HepG2 (cell line): Measurements from ENCODE around the gene DCLK1.

Experiments
- CREB1 ChIP-seq, 2 experiments: fragments of 450-650 bp in 1 of 2; IDR thresholded peaks; 2 replicates each; pipeline ENCODE4 v1.6.1; 2016 to 2017; ENCODE audit warnings: control low read depth in 1 of 2, mild to moderate bottlenecking in 1 of 2, missing compliant biosample characterization in 1 of 2, missing genetic modification characterization in 1 of 2
- IKZF1 ChIP-seq: fragments of 450-650 bp; IDR thresholded peaks from 2 replicates; pipeline ENCODE4 v1.7.1; 2016
- MXI1 ChIP-seq: IDR thresholded peaks from 3 replicates; pipeline ENCODE4 v1.6.1; 2012; ENCODE audit warnings: low read depth, low read length, inconsistent platforms, borderline replicate concordance
- PITX1 ChIP-seq: sonication (generic); formaldehyde crosslinking; IDR thresholded peaks from 2 replicates; pipeline ENCODE4 v1.5.1; 2020; ENCODE audit warnings: mild to moderate bottlenecking, missing genetic modification reagents
- POLR2G ChIP-seq: fragments of 200-400 bp; formaldehyde crosslinking; IDR thresholded peaks from 2 replicates; pipeline ENCODE4 v1.6.1; 2018; ENCODE audit warnings: mild to moderate bottlenecking, low read depth, low read length, moderate library complexity
- SP1 ChIP-seq, 2 experiments: fragments of 450-650 bp in 1 of 2; sonication (generic) in 1 of 2; formaldehyde crosslinking in 1 of 2; IDR thresholded peaks; 2 replicates each; pipeline versions ENCODE4 v1.4.0 to v1.6.1; 2016 to 2020; ENCODE audit warnings: missing genetic modification reagents in 1 of 2
- TAF1 ChIP-seq: sonication (generic); formaldehyde crosslinking; IDR thresholded peaks from 2 replicates; pipeline ENCODE4 v1.4.0; 2020; ENCODE audit warnings: missing genetic modification reagents
- XRCC5 ChIP-seq: fragments of 200-400 bp; formaldehyde crosslinking; optimal IDR thresholded peaks from 2 replicates; pipeline ENCODE3; 2017; ENCODE audit warnings: mild to moderate bottlenecking, low read length
- ZNF282 ChIP-seq: fragments of 450-650 bp; IDR thresholded peaks from 2 replicates; pipeline ENCODE4 v1.6.1; 2018; ENCODE audit not compliant: partially characterized antibody
- ZNF792 ChIP-seq: IDR thresholded peaks from 2 replicates; pipeline ENCODE4 v1.6.1; 2016
- TF ChIP-seq, protein P1 (sequence below): sonication (generic); formaldehyde crosslinking; IDR thresholded peaks from 2 replicates; pipeline ENCODE4 v1.8.0; 2022; ENCODE audit warnings: low read depth, missing genetic modification reagents
- TF ChIP-seq, protein P2 (sequence below): sonication (generic); formaldehyde crosslinking; IDR thresholded peaks from 2 replicates; pipeline ENCODE4 v1.5.0; 2020; ENCODE audit warnings: mild to moderate bottlenecking, missing genetic modification reagents, moderate library complexity
- TF ChIP-seq, protein P3 (sequence below), 2 experiments: IDR thresholded peaks; 2 replicates each; pipeline ENCODE4 v1.6.1; 2011 to 2012; ENCODE audit warnings: low read length in 2 of 2, borderline replicate concordance in 1 of 2, low read depth in 1 of 2, mild to moderate bottlenecking in 1 of 2, moderate library complexity in 1 of 2

DNA sequence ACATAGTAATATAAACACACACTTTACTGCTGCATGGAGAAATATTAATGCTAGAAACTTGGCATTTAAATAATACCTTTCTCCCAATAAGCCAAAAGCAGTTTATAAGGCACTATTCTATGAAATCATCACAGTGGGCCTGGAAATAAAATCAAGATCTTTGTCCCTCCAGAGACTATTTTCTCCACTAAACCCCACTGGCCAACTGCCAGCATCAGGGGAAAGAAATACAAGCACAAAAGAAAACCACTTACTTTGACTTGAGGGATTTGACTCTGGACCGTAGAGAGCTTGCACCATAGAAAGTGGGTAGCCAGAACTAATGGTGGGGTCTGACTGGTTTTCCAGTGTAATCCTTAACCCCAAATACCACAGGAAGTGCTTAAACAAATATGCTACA is 71.9 kb downstream of the DCLK1 start:
- TF ChIP-seq, protein P1, sequence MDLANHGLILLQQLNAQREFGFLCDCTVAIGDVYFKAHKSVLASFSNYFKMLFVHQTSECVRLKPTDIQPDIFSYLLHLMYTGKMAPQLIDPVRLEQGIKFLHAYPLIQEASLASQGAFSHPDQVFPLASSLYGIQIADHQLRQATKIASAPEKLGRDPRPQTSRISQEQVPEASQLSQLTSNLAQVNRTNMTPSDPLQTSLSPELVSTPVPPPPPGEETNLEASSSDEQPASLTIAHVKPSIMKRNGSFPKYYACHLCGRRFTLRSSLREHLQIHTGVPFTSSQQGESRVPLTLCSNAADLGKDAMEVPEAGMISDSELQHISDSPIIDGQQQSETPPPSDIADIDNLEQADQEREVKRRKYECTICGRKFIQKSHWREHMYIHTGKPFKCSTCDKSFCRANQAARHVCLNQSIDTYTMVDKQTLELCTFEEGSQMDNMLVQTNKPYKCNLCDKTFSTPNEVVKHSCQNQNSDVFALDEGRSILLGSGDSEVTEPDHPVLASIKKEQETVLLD, result no peak
- TF ChIP-seq, protein P2, sequence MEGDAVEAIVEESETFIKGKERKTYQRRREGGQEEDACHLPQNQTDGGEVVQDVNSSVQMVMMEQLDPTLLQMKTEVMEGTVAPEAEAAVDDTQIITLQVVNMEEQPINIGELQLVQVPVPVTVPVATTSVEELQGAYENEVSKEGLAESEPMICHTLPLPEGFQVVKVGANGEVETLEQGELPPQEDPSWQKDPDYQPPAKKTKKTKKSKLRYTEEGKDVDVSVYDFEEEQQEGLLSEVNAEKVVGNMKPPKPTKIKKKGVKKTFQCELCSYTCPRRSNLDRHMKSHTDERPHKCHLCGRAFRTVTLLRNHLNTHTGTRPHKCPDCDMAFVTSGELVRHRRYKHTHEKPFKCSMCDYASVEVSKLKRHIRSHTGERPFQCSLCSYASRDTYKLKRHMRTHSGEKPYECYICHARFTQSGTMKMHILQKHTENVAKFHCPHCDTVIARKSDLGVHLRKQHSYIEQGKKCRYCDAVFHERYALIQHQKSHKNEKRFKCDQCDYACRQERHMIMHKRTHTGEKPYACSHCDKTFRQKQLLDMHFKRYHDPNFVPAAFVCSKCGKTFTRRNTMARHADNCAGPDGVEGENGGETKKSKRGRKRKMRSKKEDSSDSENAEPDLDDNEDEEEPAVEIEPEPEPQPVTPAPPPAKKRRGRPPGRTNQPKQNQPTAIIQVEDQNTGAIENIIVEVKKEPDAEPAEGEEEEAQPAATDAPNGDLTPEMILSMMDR (CRISPR knock-in tag), result no peak
- TF ChIP-seq ZNF282 (no peak), ZNF792 (CRISPR knock-in tag) (no peak), MXI1 (no peak), IKZF1 (no peak), PITX1 (no peak), TAF1 (no peak), CREB1 (IDR thresholded peaks at IDR 0.05) (no peak), CREB1 (CRISPR knock-in tag; IDR thresholded peaks at IDR 0.05) (no peak), XRCC5 (no peak), SP1 (IDR thresholded peaks at IDR 0.05) (no peak), SP1 (CRISPR knock-in tag; IDR thresholded peaks at IDR 0.05) (no peak), POLR2G (no peak)
- TF ChIP-seq, protein P3, sequence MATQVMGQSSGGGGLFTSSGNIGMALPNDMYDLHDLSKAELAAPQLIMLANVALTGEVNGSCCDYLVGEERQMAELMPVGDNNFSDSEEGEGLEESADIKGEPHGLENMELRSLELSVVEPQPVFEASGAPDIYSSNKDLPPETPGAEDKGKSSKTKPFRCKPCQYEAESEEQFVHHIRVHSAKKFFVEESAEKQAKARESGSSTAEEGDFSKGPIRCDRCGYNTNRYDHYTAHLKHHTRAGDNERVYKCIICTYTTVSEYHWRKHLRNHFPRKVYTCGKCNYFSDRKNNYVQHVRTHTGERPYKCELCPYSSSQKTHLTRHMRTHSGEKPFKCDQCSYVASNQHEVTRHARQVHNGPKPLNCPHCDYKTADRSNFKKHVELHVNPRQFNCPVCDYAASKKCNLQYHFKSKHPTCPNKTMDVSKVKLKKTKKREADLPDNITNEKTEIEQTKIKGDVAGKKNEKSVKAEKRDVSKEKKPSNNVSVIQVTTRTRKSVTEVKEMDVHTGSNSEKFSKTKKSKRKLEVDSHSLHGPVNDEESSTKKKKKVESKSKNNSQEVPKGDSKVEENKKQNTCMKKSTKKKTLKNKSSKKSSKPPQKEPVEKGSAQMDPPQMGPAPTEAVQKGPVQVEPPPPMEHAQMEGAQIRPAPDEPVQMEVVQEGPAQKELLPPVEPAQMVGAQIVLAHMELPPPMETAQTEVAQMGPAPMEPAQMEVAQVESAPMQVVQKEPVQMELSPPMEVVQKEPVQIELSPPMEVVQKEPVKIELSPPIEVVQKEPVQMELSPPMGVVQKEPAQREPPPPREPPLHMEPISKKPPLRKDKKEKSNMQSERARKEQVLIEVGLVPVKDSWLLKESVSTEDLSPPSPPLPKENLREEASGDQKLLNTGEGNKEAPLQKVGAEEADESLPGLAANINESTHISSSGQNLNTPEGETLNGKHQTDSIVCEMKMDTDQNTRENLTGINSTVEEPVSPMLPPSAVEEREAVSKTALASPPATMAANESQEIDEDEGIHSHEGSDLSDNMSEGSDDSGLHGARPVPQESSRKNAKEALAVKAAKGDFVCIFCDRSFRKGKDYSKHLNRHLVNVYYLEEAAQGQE (IDR thresholded peaks at IDR 0.05; ENCODE audit: borderline replicate concordance in 1 of 2, low read depth in 1 of 2, low read length in 2 of 2), result no peak
